ENCODE results near the gene ERMAP. TPM values are rescaled to one million over a fixed set of nuclear protein-coding genes. Genes with fewer than 3 reads are reported as not detected.

ERMAP gene
- total RNA-seq, 1 donor from 2014 or later: 10.4 TPM

- H3K9me3 Mint-ChIP-seq (ENCODE audit: low read depth): no peaks in the 10 kb centered on the region
- no peak for TF ChIP-seq CTCF (IDR thresholded peaks at IDR 0.05; ENCODE audit: unreplicated experiment)
- H3K4me1 Mint-ChIP-seq (ENCODE audit: low read depth): peaks cover under 1% of the 10 kb centered on the region
- H3K27me3 Mint-ChIP-seq: no peaks in the 10 kb centered on the region
- no peak for DNase-seq (ENCODE audit: low spot score, unreplicated experiment)
- H3K36me3 Mint-ChIP-seq (ENCODE audit: insufficient read depth): peaks cover 31% of the 10 kb centered on the region
- H3K4me3 Mint-ChIP-seq (ENCODE audit: low read depth): no peak overlapping the region
- H3K27ac Mint-ChIP-seq: no peak overlapping the region
Measured at GRCh38 chr1:42774928-42775526, 41.9 kb upstream of the ERMAP start.

- Mint-ChIP-seq H3K27ac (no peak overlapping the region), H3K36me3 (ENCODE audit: insufficient read depth) (peaks cover 33% of the 10 kb centered on the region)
Measured at GRCh38 chr1:42776502-42776901, 40.4 kb upstream of the ERMAP start.

GRCh38 chr1:42777852-42778251, 39.1 kb upstream of the ERMAP start:
- Mint-ChIP-seq H3K4me3 (ENCODE audit: low read depth) (no peak overlapping the region), H3K36me3 (ENCODE audit: insufficient read depth) (peaks cover 32% of the 10 kb centered on the region), H3K4me1 (ENCODE audit: low read depth) (no peaks in the 10 kb centered on the region), H3K27ac (no peak overlapping the region), H3K27me3 (no peaks in the 10 kb centered on the region), H3K9me3 (ENCODE audit: low read depth) (no peaks in the 10 kb centered on the region)
- no peak for DNase-seq (ENCODE audit: low spot score, unreplicated experiment)
- peak; percentile 66 for TF ChIP-seq CTCF (IDR thresholded peaks at IDR 0.05; ENCODE audit: unreplicated experiment)

More at GRCh38 chr1:42776502-42776901, 40.4 kb upstream of the ERMAP start:
- no peak for DNase-seq (ENCODE audit: low spot score, unreplicated experiment)
- H3K9me3 Mint-ChIP-seq (ENCODE audit: low read depth): no peaks in the 10 kb centered on the region
- no peak for TF ChIP-seq CTCF (IDR thresholded peaks at IDR 0.05; ENCODE audit: unreplicated experiment)
- H3K4me1 Mint-ChIP-seq (ENCODE audit: low read depth): no peaks in the 10 kb centered on the region
- H3K4me3 Mint-ChIP-seq (ENCODE audit: low read depth): no peak overlapping the region
- no peaks in the 10 kb centered on the region for H3K27me3 Mint-ChIP-seq

- H3K4me1 Mint-ChIP-seq (ENCODE audit: low read depth): no peaks in the 10 kb centered on the region
Measured at GRCh38 chr1:42779725-42780124, 37.2 kb upstream of the ERMAP start.

GRCh38 chr1:42780176-42780575, 36.7 kb upstream of the ERMAP start:
- Mint-ChIP-seq H3K4me1 (ENCODE audit: low read depth) (no peaks in the 10 kb centered on the region), H3K27ac (no peak overlapping the region), H3K9me3 (ENCODE audit: low read depth) (no peaks in the 10 kb centered on the region), H3K4me3 (ENCODE audit: low read depth) (no peak overlapping the region), H3K27me3 (no peaks in the 10 kb centered on the region), H3K36me3 (ENCODE audit: insufficient read depth) (peaks cover 33% of the 10 kb centered on the region)
- no peak for TF ChIP-seq CTCF (IDR thresholded peaks at IDR 0.05; ENCODE audit: unreplicated experiment)
- DNase-seq (ENCODE audit: low spot score, unreplicated experiment): no peak

More at GRCh38 chr1:42779725-42780124, 37.2 kb upstream of the ERMAP start:
- no peaks in the 10 kb centered on the region for H3K9me3 Mint-ChIP-seq (ENCODE audit: low read depth)
- H3K27ac Mint-ChIP-seq: peak overlapping the region; percentile 21
- no peak for DNase-seq (ENCODE audit: low spot score, unreplicated experiment)
- TF ChIP-seq CTCF (IDR thresholded peaks at IDR 0.05; ENCODE audit: unreplicated experiment): no peak
- no peak overlapping the region for H3K4me3 Mint-ChIP-seq (ENCODE audit: low read depth)
- H3K36me3 Mint-ChIP-seq (ENCODE audit: insufficient read depth): peaks cover 33% of the 10 kb centered on the region
- H3K27me3 Mint-ChIP-seq: no peaks in the 10 kb centered on the region

All from progenitor cell of endocrine pancreas (in vitro differentiated cells).